IPS-18a (cell line): ENCODE measurements around the gene MAP3K19.
"Not testable (repeated sequence)": the region's sequence is repeated elsewhere in the genome, so short reads cannot be mapped to it uniquely, and the experiment has no call there.

ENCODE experiments used
- H3K27ac ChIP-seq: one replicate; pipeline ENCODE4 v1.5.1; 2013; ENCODE audit warnings: low read length
- H3K27me3 ChIP-seq: one replicate; pipeline ENCODE4 v1.6.1; 2013; ENCODE audit warnings: mild to moderate bottlenecking, low read length; ENCODE audit not compliant: control insufficient read depth, insufficient read depth
- H3K36me3 ChIP-seq: one replicate; pipeline ENCODE4 v1.6.1; 2013; ENCODE audit warnings: low read depth, low read length; ENCODE audit not compliant: control insufficient read depth
- H3K4me1 ChIP-seq: one replicate; pipeline ENCODE4 v1.6.1; 2013; ENCODE audit warnings: low read depth, low read length; ENCODE audit not compliant: control insufficient read depth
- H3K4me3 ChIP-seq: one replicate; pipeline ENCODE4 v1.5.1; 2013; ENCODE audit warnings: low read length
- H3K9ac ChIP-seq: one replicate; pipeline ENCODE4 v1.6.1; 2013; ENCODE audit warnings: mild to moderate bottlenecking, low read length, moderate library complexity
- H3K9me3 ChIP-seq: one replicate; pipeline ENCODE4 v1.6.1; 2013; ENCODE audit warnings: low read depth, low read length; ENCODE audit not compliant: control insufficient read depth

MAP3K19 gene

DNA sequence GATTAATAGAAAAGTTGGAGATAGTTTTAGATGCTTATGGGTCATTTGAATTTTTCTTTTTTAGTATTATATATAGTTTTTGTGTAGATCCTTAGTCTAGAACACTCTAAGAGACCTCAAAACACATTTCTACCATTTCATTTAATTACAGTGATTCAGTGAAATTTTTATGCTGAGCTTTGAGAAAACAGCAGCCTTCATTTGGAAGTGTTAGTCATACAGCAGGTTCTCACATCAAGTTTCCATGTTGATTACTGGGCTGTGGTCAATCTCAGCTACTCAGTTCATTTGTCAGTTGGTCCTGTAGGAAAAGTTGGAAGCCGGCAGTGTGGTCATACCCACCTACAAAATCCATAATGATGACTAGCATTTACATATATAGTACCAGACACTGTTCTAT lies 37.9 kb downstream of the MAP3K19 start:
- no peaks in the 10 kb centered on the region for H3K36me3 ChIP-seq
- peaks cover 5% of the 10 kb centered on the region for H3K27me3 ChIP-seq
- peaks cover 12% of the 10 kb centered on the region for H3K4me1 ChIP-seq
- H3K9ac ChIP-seq, result no peak overlapping the region
- H3K4me3 ChIP-seq, result no peak overlapping the region
- no peaks in the 10 kb centered on the region for H3K9me3 ChIP-seq
- H3K27ac ChIP-seq, result no peak overlapping the region

- no peak overlapping the region for H3K27ac ChIP-seq
- H3K9ac ChIP-seq, result no peak overlapping the region
- H3K9me3 ChIP-seq, result no peaks in the 10 kb centered on the region
- H3K4me1 ChIP-seq, result peaks cover 8% of the 10 kb centered on the region
- H3K36me3 ChIP-seq, result no peaks in the 10 kb centered on the region
- peaks cover 5% of the 10 kb centered on the region for H3K27me3 ChIP-seq
- H3K4me3 ChIP-seq, result no peak overlapping the region
Observed at GRCh38 chr2:135005753-135006152, 41.5 kb downstream of the MAP3K19 start.

- Histone ChIP-seq H3K27ac (no peak overlapping the region), H3K36me3 (no peaks in the 10 kb centered on the region), H3K9ac (no peak overlapping the region), H3K4me1 (peaks cover 8% of the 10 kb centered on the region), H3K4me3 (no peak overlapping the region), H3K27me3 (peaks cover 5% of the 10 kb centered on the region), H3K9me3 (no peaks in the 10 kb centered on the region)
Observed at GRCh38 chr2:135004005-135004746, 43.1 kb downstream of the MAP3K19 start.

GRCh38 chr2:135002836-135003235 lies 44.4 kb downstream of the MAP3K19 start:
- H3K36me3 ChIP-seq, result no peaks in the 10 kb centered on the region
- peaks cover 5% of the 10 kb centered on the region for H3K27me3 ChIP-seq
- no peak overlapping the region for H3K4me3 ChIP-seq
- H3K27ac ChIP-seq, result no peak overlapping the region
- peaks cover 8% of the 10 kb centered on the region for H3K4me1 ChIP-seq
- no peak overlapping the region for H3K9ac ChIP-seq
- no peaks in the 10 kb centered on the region for H3K9me3 ChIP-seq

- Histone ChIP-seq H3K36me3 (no peaks in the 10 kb centered on the region), H3K27ac (no peak overlapping the region), H3K27me3 (peaks cover under 1% of the 10 kb centered on the region), H3K4me3 (no peak overlapping the region), H3K9ac (no peak overlapping the region), H3K4me1 (no peaks in the 10 kb centered on the region), H3K9me3 (no peaks in the 10 kb centered on the region)
Observed at GRCh38 chr2:134999521-134999920, 47.7 kb downstream of the MAP3K19 start.

- Histone ChIP-seq H3K27ac (no peak overlapping the region), H3K27me3 (no peaks in the 10 kb centered on the region), H3K9me3 (no peaks in the 10 kb centered on the region), H3K9ac (no peak overlapping the region), H3K4me3 (no peak overlapping the region), H3K36me3 (no peaks in the 10 kb centered on the region), H3K4me1 (no peaks in the 10 kb centered on the region)
Observed at GRCh38 chr2:134988994-134989605, 58.1 kb downstream of the MAP3K19 start.

GRCh38 chr2:134985061-134985460 lies 62.2 kb downstream of the MAP3K19 start:
- H3K9ac ChIP-seq, result no peak overlapping the region
- H3K36me3 ChIP-seq, result no peaks in the 10 kb centered on the region
- H3K9me3 ChIP-seq, result no peaks in the 10 kb centered on the region
- H3K27me3 ChIP-seq, result no peaks in the 10 kb centered on the region
- H3K4me3 ChIP-seq, result no peak overlapping the region
- H3K27ac ChIP-seq, result no peak overlapping the region
- no peaks in the 10 kb centered on the region for H3K4me1 ChIP-seq

GRCh38 chr2:134982603-134983002 lies 64.6 kb downstream of the MAP3K19 start:
- Histone ChIP-seq H3K4me3 (no peak overlapping the region), H3K27me3 (no peaks in the 10 kb centered on the region), H3K9ac (no peak overlapping the region), H3K4me1 (no peaks in the 10 kb centered on the region), H3K36me3 (no peaks in the 10 kb centered on the region), H3K9me3 (no peaks in the 10 kb centered on the region), H3K27ac (no peak overlapping the region)

- H3K27me3 ChIP-seq, result no peaks in the 10 kb centered on the region
- no peak overlapping the region for H3K27ac ChIP-seq
- no peaks in the 10 kb centered on the region for H3K36me3 ChIP-seq
- no peak overlapping the region for H3K4me3 ChIP-seq
- no peaks in the 10 kb centered on the region for H3K9me3 ChIP-seq
- no peaks in the 10 kb centered on the region for H3K4me1 ChIP-seq
- H3K9ac ChIP-seq, result no peak overlapping the region
Observed at GRCh38 chr2:134980639-134981038, 66.6 kb downstream of the MAP3K19 start.

DNA sequence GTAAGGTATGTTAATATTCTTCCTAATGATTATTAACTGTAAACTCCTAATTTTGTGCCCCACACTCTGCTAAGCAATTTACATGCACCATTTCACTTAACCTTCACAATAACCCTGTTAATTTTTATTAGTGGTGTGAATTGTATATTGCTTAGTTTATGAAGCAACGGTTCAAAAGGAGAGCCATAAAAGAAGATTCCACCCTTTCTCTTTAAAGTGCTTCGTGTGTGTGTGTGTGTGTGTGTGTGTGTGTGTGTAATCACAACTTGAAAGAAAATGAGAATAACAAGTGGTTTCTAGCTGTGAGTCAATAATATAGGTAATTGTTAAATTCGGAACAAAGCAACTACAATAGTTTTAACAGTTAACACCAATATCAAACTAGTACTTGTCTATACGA lies 68.0 kb downstream of the MAP3K19 start:
- Histone ChIP-seq H3K27me3 (no peaks in the 10 kb centered on the region), H3K27ac (no peak overlapping the region), H3K9ac (no peak overlapping the region)

DNA sequence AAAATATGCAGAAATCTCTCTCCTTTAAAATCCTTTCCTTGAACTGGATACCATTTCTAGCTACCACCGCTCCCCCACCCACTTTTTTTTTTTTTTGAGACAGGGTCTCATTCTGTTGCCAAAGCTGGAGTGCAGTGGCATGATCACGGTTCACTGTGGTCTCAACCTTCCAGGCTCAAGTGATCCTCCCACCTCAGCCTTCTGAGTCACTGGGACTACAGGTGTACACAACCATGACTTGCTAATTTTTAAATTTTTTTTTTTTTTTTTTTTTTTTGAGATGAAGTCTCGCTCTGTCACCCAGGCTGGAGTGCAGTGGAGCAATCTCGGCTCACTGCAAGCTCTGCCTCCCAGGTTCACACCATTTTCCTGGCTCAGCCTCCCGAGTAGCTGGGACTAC lies 70.1 kb downstream of the MAP3K19 start:
- H3K36me3 ChIP-seq, H3K27ac ChIP-seq, H3K9me3 ChIP-seq, H3K4me3 ChIP-seq, H3K4me1 ChIP-seq, H3K9ac ChIP-seq, H3K27me3 ChIP-seq: not testable (repeated sequence)

More for the DNA sequence above, 68.0 kb downstream of the MAP3K19 start:
- Histone ChIP-seq H3K4me3 (no peak overlapping the region), H3K4me1 (no peaks in the 10 kb centered on the region), H3K9me3 (no peaks in the 10 kb centered on the region), H3K36me3 (no peaks in the 10 kb centered on the region)
